GM19397 (cell line): ENCODE results near the gene CDHR3.
A peak's percentile ranks its signal among the peaks of the same experiment; 100 is the strongest.

Source experiments
- ATAC-seq: cut with Tn5 transposase; IDR thresholded peaks from one replicate; pipeline ENCODE4 v1.9.1; 2021; ENCODE audit warnings: mild to moderate bottlenecking, moderate library complexity; ENCODE audit not compliant: unreplicated experiment

The CDHR3 gene

DNA sequence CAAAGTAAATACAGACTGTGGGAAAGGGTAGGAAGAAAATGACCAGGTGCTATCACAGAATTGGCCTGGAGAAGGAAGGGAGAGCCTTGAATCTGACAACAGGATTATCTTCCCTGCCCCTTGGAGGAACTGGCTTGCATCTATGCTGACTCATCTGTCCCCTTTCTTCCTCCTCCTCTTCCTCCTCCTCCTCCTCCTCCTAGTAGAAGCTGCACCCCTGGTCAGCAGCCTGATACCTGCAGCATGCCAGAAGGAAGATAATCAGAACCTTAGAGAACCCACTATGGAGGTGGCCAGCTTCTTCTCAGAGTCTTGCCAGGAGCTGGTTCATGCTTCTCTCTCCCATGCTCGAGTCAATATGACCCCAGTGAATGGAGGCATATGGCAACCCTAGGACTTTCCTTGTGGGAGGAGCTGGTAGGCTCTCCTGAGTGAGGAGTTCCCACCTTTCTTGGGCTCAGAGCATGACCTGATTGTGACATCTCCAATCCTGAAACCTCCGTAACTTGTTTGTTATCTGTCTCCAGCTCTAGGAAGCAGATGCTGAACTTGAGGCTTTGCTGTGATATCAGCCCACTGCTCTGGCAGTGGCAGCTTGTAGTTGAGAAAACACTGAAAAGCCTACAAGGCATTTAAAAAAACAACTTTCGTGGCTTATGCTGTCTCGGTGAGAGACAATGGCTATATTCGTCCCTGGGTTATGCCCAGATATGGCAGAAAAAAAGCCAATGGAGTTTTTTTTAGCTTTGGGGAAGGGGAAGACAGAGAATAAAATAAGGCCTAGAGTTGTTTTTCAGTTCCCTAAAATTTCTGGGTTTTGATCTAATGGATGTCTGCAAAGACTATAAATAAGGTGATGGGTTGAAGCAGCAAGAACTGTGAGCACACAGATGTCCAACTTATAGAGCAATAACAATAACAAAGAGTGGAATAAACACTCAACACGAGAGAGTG is 60.6 kb downstream of the CDHR3 start:
- ATAC-seq = no peak

DNA sequence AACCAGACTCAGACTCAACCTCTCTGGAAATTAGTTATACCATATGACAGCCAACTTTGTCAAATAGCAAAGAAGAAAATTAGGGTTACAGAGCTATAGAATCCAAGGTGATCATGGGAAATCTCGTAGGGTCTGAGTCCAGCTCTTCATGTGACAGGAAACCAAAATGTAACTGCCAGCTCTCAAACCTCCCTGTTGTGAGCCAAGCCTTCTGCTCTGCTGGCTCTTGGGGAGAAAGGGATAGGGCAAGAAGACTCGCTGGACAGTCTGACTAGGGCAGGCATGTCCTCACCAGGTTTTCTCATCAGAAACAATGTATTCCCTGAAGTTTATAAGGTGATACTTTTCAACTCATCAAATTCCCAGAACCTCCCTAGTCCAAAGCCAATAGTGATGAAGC is 63.0 kb downstream of the CDHR3 start:
- ATAC-seq = no peak

DNA sequence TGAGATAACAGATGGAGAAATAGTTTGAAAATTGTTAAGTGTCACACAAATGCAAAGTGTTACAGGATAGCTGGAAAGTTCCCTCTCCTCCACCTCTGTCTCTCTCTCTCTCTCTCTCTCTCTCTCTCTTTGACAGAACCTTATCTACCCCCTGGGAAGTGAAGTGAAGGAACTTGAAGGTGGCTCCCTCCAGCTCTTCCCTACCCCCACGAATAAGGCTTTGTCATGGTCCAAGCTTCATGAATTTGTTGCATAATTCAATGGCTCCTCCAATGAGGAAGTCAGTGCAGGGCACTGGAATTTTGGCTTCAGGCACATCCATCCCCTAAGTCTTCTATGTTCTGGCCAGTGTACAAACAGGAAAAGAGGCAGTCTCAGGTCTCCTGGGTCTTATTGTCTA is 66.4 kb downstream of the CDHR3 start:
- no peak for ATAC-seq

DNA sequence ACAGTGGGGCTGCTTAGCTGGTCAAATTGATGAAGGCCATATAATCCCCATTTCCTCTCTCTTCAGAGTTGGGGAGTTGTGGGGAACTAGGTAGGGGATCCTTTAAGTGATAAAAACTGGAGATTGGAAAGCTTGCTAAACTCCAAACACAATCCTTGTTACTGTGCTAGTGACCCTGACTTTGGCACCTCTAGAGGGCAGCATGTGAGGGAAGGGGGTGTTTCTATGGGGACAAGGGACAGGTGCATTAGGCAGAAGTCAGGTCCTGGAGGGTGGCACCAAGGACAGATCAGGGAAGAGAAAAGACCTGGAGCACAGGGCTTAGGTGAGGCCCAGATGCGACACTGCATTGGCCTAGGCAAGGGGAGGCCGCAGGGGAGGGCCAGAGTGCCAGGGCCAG is 66.9 kb downstream of the CDHR3 start:
- ATAC-seq = no peak

DNA sequence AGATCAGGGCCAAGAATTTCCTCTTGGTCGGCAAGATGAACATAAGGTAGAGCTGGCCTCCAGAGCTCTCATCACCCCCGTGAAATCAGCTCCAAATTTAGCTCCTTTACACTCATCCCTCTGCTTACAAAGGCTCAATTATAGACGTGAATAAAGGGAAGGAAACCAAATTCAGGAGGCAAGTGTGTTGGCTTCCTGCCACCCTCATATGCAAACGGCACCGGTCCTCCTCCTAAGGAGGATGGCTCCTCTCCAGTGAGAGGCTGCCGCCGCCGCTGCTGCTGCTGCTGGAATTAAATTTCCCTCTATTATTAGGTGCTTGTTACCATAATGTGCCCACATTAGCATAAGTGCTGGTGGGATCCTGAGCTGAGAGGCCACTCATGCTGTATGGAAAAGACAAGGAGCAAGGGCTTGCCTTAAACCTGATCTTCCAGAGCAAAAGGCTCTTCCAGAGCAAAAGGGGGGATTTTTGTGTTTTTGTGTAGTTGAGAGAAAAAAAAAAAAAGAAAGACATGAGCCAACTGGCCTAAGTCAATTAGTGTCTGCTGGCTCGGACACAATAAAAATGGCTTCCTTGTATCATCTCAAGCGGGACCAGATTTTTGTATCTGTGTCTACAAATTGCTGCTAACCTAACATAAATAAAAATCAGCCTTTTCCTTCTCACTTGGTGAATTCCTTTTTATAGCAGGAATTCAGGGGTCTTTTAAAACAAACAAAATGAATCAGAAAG is 68.4 kb downstream of the CDHR3 start:
- no peak for ATAC-seq

DNA sequence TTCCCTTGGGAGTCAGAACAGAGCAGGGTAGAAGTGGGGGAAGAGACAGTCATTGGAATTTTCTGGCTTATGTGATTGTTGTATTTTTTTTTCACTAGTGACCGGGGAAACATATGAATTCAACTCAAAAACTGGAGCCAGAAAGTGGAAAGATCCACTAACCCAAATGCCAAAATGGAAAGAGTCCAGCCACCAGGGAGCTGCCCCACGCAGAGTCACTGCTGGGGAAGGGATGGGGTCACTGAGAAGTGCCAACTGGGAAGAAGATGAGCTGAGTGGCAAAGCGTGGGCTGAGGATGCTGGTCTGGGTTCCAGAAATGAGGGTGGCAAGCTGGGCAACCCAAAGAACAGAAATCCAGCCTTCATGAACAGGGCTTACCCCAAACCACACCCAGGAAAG is 69.2 kb downstream of the CDHR3 start:
- no peak for ATAC-seq

DNA sequence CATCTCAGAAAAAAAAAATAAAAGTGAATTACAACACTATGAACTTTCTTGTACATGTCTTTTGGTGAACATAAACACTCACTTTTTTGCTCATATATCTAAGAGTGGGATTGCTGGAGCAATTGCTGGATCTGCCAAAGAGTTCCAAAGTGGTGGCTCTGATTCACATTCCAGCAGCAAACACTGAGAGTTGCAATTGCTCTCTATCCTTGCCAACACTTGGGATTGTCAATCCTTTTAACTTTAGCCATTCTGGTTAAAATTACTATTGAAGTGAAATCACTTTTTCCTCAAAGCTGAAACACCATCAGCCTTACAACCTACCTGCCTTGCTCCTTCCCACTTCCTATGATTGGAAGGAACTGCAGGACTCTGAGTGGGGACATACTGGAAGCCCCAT is 70.7 kb downstream of the CDHR3 start:
- no peak for ATAC-seq

DNA sequence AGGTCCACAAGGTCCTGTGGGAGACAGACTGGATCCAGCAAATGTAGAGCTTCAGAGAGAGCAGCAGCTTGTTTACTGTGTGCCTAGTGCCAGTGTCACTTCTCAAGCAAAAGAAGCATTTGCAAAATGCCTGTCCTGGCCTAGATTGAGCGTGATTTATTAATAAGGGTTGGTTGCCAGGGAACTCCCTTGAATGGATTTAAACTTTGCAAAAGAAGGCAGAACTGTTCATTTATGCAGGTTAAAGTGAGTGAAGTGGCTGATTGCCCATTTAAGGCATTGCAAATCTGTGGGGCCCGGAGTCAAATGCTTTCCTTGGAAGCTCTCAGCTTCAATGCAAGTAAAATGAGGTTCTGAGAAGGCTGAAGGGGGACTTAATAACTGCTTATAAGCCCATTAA is 71.3 kb downstream of the CDHR3 start:
- ATAC-seq = no peak

DNA sequence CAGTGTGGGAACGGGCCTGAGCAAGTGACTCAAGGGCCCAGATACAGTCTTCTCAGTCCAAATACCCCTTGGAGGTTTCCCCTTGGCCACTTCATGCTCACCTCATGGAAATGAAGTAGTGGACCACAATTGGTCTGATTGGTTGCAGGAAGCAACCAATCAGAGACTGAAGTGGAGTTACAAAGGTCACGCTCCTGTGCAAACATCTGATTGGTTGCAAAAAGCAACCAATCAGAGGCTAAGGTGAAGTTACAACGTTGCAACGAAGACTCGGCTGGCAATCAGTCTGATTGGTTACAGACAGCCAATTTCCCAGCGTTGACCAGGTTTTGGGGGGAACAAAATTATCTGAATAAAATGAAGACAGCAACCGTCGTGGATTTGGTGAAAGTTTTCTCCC is 72.5 kb downstream of the CDHR3 start:
- no peak for ATAC-seq

DNA sequence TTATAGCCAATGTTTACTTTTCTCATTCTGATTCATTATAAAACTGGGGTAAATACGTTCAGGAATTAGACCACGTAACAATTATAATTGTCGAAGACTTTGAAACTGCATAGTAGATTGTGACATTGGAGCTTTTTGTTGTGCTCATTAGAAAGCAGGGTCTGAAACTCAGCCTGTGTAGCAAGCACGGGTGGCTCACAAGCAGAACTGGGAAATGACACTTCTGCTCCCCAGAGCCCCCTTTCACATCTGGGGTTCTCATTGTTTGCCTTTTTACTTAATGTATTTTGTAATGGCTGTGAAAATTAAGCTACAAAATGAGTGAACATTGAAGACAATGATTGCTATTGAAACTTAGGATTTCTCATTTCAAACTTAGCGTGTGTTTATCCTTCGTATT is 72.9 kb downstream of the CDHR3 start:
- no peak for ATAC-seq

DNA sequence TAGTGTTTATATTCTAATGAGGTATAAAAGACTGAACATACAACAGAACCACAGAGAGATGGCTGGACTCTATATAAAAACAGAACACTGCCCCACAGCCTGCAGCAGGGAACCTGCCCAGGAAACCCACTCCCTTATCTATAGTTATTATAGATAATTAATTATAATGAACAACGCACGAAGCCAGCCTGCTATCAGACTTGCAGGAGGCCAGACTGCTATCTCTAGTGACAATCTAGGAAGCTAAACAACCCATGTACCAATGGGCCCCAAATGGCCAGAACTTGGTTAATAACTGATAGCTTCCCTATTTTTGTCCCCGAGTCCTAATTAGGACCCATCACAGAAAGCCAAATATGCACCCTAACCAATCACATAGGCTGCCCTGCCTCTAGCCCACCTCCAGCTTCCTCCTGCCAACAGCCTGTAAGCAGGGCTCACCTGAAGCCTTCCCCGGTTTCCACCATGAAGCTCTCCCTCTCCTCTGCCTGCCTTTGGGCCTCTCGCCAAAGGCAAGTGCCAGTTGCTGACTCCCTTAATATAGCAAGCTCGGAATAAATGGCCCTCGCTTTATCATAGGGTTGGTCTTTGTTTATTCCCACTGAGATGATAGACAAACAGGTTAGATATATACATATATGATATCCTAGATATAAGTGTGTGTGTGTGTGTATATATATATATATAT is 74.6 kb downstream of the CDHR3 start:
- ATAC-seq = no peak

DNA sequence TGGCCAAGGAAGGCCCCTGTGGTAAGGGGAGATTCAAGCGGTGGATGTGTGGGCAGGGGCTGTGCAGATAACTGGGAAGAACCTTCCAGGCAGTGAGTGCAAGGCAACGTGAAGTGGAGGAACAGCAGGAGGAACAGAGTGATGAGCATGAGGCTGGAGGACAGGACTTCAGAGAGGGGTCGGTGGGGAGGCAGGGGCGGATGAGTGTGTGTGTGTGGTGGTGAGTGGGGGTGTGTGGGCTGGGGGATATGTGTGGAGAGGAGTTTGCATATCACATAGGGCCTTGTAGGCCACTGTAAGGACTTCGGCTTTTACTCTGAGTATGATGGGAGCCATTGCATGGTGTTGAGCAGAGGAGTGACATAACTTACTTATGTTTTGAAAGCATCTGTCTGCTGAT is 75.2 kb downstream of the CDHR3 start:
- ATAC-seq = no peak

DNA sequence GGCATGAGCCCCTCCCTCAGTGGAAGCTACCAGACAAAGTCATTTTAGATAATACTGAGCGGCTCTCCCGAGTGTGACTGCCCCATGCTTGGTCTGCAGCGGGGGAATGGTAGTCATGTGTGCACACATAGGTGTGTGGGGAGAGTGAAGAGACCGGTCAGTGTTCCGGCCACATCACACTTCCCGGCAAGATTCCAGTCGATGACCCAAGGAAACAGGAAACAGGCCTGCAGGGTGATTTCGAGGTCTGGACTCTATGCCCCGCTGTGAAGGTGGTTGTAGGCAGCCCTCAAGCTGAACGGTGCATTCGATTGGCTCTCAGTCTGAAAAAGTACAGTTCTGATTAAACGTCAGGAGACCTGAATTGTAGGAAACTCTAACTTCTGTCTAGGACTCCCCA is 75.9 kb downstream of the CDHR3 start:
- ATAC-seq = no peak

DNA sequence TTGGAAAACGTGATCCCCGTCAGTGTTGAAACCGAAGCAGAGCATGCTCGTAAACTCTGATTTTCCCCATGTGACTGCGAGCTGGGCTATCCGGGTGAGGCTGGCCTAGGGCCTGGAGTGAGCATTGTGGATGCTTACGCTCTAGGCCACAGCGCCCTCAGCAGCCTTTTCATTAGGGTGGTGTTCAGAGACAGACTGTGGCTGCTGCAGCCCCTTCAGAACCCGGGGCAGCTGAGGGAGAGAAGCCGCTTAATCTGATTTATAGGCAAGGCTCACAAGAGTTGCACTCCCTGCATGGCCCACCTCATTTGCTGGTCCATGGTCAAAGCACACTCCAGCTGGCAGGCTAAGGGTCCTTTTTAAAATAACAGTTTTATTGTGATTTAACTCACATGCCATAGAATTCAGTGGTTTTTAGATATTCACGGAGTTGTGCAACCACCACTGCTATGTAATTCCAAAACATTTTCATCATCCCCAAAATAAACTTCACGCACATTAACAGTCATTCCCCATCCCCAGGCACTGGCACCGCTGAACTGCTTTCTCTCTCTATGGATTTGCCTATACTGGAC is 76.5 kb downstream of the CDHR3 start:
- no peak for ATAC-seq

DNA sequence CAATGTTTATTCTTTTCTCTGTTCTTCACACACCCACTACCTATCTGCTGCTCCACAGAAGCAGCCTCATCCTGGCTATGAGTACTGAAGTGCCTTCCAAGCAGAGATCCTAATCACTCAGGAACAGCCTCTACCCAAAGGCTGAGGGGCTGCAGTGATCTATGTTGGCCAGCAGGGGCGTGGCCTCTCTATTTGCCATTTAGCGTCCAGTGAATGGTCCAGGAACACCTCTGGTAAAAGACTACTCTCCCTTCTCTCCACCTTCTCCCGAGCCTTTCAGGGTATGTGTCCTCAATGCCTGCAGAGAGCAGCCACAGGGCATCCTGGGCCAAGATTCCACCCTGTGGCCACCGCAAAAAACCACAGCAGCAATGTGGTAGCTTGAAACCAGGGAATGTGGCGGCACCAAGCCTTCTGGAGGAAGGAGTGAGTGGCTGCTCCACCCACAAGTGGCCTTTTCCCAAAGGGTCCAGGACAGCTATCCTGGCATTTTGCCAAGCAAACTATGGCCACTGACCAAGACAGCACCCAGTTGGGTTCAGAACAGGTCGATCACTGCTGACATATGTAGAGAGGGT is 78.2 kb downstream of the CDHR3 start:
- ATAC-seq = peak; percentile 52

DNA sequence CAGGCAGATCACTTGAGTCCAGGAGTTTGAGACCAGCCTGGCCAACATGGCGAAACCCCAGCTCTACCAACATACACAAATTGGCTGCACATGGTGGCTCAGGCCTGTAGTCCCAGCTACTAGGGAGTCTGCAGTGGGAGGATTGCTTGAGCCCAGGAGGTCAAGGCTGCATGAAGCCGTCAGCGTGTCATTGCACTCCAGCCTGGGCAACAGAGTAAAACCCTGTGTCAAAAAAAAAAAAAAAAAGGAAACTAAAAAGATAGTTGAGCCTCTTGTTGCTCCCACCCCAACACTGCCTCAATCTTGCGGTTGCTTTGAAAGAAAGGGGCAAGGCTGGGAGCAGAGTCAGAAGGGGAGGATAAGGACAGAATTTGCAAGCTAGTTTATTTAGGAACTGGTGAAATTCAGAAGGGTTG is 79.1 kb downstream of the CDHR3 start:
- no peak for ATAC-seq

DNA sequence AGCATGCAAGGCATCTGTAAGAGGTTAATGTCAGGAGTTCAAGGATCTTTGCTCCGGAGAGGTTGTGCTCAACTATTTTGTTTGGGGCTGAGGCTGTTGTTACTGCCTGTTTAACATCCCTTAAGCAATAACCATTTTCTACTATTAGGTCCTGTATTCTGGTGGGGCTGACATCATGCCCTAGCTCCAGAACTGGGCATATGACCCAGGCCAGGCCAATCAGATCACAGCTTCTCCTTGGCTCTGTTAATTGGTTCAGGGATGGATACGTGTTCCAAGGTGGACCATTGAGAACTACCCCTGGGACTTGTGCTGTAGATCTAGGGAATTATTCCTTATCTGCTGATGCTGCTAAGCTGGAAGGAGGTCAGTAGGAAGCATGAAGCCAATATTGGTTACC is 82.1 kb downstream of the CDHR3 start:
- no peak for ATAC-seq

DNA sequence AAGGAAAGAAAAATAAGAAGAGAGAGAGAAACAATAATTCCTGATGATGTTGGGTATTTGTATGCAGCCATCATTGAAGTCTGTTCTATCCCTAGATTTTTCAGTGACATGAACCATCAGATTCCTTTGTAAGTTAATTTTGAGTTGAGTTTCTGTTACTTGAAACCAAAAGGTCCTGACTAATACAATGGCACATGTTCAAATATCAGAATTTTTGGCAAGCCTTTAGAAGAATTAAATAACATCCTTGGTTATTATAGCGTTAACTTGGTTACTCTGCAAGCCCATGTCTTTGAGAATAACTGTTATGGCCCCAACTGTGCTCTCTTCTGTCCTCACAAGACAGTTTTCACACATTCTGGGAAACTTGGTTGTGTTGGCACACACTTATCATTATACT is 82.5 kb downstream of the CDHR3 start:
- ATAC-seq = no peak

DNA sequence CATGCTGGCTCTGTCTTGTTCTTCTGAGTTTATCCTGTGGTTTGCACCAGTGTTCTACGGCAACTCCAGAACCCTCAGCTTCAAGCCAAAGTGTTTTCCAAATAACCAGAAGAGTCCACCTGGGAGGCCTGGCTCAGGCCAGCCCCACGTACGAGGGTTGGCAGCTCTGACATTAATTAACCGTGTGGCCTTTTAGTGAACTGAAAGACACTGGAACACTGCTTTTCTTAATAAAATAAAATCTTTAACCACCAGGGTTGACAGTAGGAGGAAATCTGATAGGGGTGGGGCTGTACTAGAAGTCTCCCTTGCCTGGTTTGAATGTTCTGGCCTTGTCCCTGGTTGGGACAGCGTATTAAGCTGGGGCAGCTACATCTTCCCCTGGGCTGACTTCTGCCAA is 84.1 kb downstream of the CDHR3 start:
- ATAC-seq = no peak

DNA sequence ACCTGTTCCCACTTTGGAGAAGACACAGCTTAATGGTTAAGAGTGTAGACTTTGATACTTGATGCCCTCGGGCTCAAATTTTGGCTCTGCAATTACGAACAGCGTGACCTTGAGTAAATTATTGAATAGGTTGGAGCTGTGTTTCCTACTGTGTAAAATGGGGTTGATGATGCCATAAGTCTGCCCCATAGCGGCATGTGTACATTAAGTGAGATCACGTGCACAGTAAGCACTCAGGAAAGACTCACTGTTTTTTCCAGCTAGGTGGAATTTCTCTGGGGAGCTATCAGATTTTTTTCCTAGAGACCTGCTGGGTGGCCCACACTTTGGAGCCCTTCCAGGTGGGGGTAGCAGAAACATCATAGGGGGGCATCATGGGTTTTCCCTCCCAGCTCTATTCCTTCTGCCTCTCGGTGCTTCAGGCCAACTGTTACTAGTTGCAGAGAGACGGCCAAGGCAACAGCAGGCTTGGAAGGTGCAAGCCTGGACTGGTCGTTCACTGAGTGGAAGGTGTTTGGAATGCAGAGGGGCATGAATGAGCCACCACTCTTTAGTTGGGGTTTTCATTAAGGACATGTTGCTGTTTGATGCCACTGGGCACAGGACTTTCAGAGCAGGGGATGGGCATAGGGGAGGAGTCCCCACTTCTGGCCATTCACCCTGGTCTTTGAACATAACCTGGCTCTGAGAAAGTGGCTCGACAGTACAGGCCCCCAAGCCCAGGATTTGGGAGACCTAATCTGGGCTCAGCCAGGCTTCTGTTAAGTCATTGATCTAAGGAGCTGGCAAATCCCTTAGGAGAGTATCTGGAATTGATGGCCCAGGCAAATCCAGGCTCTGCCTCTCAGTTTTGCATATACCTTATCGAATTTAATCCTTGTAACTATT is 85.0 kb downstream of the CDHR3 start:
- no peak for ATAC-seq
